ENCODE results near the gene TMEM59L.
"Not testable (repeated sequence)": the region's sequence is repeated elsewhere in the genome, so short reads cannot be mapped to it uniquely, and the experiment has no call there.

The TMEM59L gene

GRCh38 chr19:18612772-18613588, at the start of gene TMEM59L:
TSS of gene TMEM59L (plus strand) at chr19:18612870. CDS start at chr19:18612959, 89 bp downstream.
- DNase-seq (ENCODE audit: low read depth): no peak

GRCh38 chr19:18566953-18567352, 45.7 kb upstream of the TMEM59L start:
- DNase-seq (ENCODE audit: low read depth): no peak

GRCh38 chr19:18568367-18568766, 44.3 kb upstream of the TMEM59L start:
- DNase-seq (ENCODE audit: low read depth): no peak

GRCh38 chr19:18571564-18572344, 40.9 kb upstream of the TMEM59L start, which contains the start of gene UBA52:
TSS of gene UBA52 (plus strand) at chr19:18571857. CDS start at chr19:18573301, 1,444 bp downstream.
- peak; percentile 98 for DNase-seq (ENCODE audit: low read depth)

GRCh38 chr19:18574691-18575291, 37.9 kb upstream of the TMEM59L start:
- no peak for DNase-seq (ENCODE audit: low read depth)

- DNase-seq (ENCODE audit: low read depth): no peak
These were observed 36.3 kb upstream of the TMEM59L start for GRCh38 chr19:18576383-18576782.

- no peak for DNase-seq (ENCODE audit: low read depth)
These were observed 35.2 kb upstream of the TMEM59L start for GRCh38 chr19:18577365-18577914.

GRCh38 chr19:18580311-18580710, 32.4 kb upstream of the TMEM59L start:
- DNase-seq (ENCODE audit: low read depth): no peak

- no peak for DNase-seq (ENCODE audit: low read depth)
These were observed 26.4 kb upstream of the TMEM59L start for GRCh38 chr19:18586306-18586705.

GRCh38 chr19:18587561-18587960, 25.1 kb upstream of the TMEM59L start:
- no peak for DNase-seq (ENCODE audit: low read depth)

GRCh38 chr19:18587962-18588610, 24.6 kb upstream of the TMEM59L start:
- DNase-seq (ENCODE audit: low read depth): no peak

- DNase-seq (ENCODE audit: low read depth): peak; percentile 70
These were observed 23.9 kb upstream of the TMEM59L start, which contains the start of gene REX1BD for GRCh38 chr19:18588611-18589379. TSS of gene REX1BD (plus strand) at chr19:18588798. CDS start at chr19:18588802, 4 bp downstream.

- DNase-seq (ENCODE audit: low read depth): peak; percentile 40
These were observed 23.0 kb upstream of the TMEM59L start for GRCh38 chr19:18589380-18590272.

GRCh38 chr19:18590273-18591272, 22.1 kb upstream of the TMEM59L start:
- DNase-seq (ENCODE audit: low read depth): no peak

GRCh38 chr19:18591735-18592385, 20.8 kb upstream of the TMEM59L start:
- DNase-seq (ENCODE audit: low read depth): no peak

- not testable (repeated sequence) for DNase-seq (ENCODE audit: low read depth)
These were observed 19.9 kb upstream of the TMEM59L start for GRCh38 chr19:18592732-18593131.

- no peak for DNase-seq (ENCODE audit: low read depth)
These were observed 19.1 kb upstream of the TMEM59L start for GRCh38 chr19:18593367-18594095.
